Epithelial cell of proximal tubule (primary cell): ENCODE data around the gene STIMATE. TPM values are rescaled to one million over a fixed set of nuclear protein-coding genes. Genes with fewer than 3 reads are reported as not detected.

ENCODE experiments used
- DNase-seq: peaks from one replicate; pipeline ENCODE4 v3.0.0-alpha.2; 2011; ENCODE audit warnings: low read depth
- H3K4me3 ChIP-seq: 2 replicates; pipeline ENCODE4 v1.5.1; 2011; ENCODE audit warnings: low read depth, mild to moderate bottlenecking, low read length
- CTCF ChIP-seq: conservative IDR thresholded peaks from 2 replicates; pipeline ENCODE4 v1.5.1; 2012; ENCODE audit warnings: low read depth, mild to moderate bottlenecking, low read length
- total RNA-seq: library from RNA; depleted of rRNA; stranded (reverse); fragments of >200 nt; gene quantifications from 2 replicates; pipeline ENCODE4 v1.2.3, GENCODE V29; 2015

The STIMATE gene
- total RNA-seq, 1 donor from 2014 or later: 7.7 TPM

GRCh38 chr3:52849656-52850055, 47.7 kb downstream of the STIMATE start:
- TF ChIP-seq CTCF: no peak
- DNase-seq: no peak
- no peak overlapping the region for H3K4me3 ChIP-seq

GRCh38 chr3:52848617-52849016, 48.7 kb downstream of the STIMATE start:
- TF ChIP-seq CTCF: no peak
- no peak overlapping the region for H3K4me3 ChIP-seq
- no peak for DNase-seq

GRCh38 chr3:52847726-52848125, 49.6 kb downstream of the STIMATE start:
- no peak for DNase-seq
- no peak overlapping the region for H3K4me3 ChIP-seq
- TF ChIP-seq CTCF: no peak

- DNase-seq: no peak
- no peak for TF ChIP-seq CTCF
- no peak overlapping the region for H3K4me3 ChIP-seq
Observed at GRCh38 chr3:52847241-52847640, 50.1 kb downstream of the STIMATE start.

GRCh38 chr3:52846432-52846965, 50.8 kb downstream of the STIMATE start:
- DNase-seq: no peak
- H3K4me3 ChIP-seq: no peak overlapping the region
- no peak for TF ChIP-seq CTCF

- peak; percentile 44 for TF ChIP-seq CTCF
- no peak for DNase-seq
- no peak overlapping the region for H3K4me3 ChIP-seq
Observed at GRCh38 chr3:52845691-52846431, 51.5 kb downstream of the STIMATE start.

GRCh38 chr3:52845157-52845556, 52.2 kb downstream of the STIMATE start:
- no peak overlapping the region for H3K4me3 ChIP-seq
- DNase-seq: no peak
- TF ChIP-seq CTCF: no peak
